HepG2 (cell line): ENCODE data around the gene RAPGEF6. TPM values are rescaled to one million over a fixed set of nuclear protein-coding genes. Genes with fewer than 3 reads are reported as not detected.

ENCODE experiments used
- AGO1 ChIP-seq: fragments of 200-400 bp; formaldehyde crosslinking; IDR thresholded peaks from 2 replicates; pipeline ENCODE4 v1.6.1; 2017; ENCODE audit warnings: mild to moderate bottlenecking, low read depth, low read length, moderate library complexity; ENCODE audit not compliant: poor library complexity, severe bottlenecking
- EEA1 ChIP-seq: sonication (generic); formaldehyde crosslinking; IDR thresholded peaks from 2 replicates; pipeline ENCODE4 v1.5.1; 2020; ENCODE audit warnings: mild to moderate bottlenecking, missing genetic modification reagents, borderline replicate concordance
- FOXK1 ChIP-seq: sonication (generic); formaldehyde crosslinking; IDR thresholded peaks from 2 replicates; pipeline ENCODE4 v1.4.0; 2020; ENCODE audit warnings: low read depth, missing genetic modification reagents, borderline replicate concordance
- GABPB1 ChIP-seq: IDR thresholded peaks from 2 replicates; pipeline ENCODE4 v1.6.1; 2016; ENCODE audit warnings: mild to moderate bottlenecking, missing genetic modification reagents, moderate library complexity, missing compliant biosample characterization
- HHEX ChIP-seq: IDR thresholded peaks from 2 replicates; pipeline ENCODE4 v1.6.1; 2016; ENCODE audit warnings: control low read depth
- HNRNPH1 ChIP-seq: fragments of 200-400 bp; formaldehyde crosslinking; optimal IDR thresholded peaks from 2 replicates; pipeline ENCODE3; 2017; ENCODE audit warnings: mild to moderate bottlenecking, low read depth, low read length
- KLF6 ChIP-seq: IDR thresholded peaks from 2 replicates; pipeline ENCODE4 v1.8.0; 2016; ENCODE audit warnings: missing biosample characterization, missing genetic modification reagents
- MEIS1 ChIP-seq: sonication (generic); formaldehyde crosslinking; IDR thresholded peaks from 2 replicates; pipeline ENCODE4 v1.9.0; 2021; ENCODE audit warnings: mild to moderate bottlenecking, missing genetic modification reagents, moderate library complexity, borderline replicate concordance
- NAIF1 ChIP-seq: sonication (generic); formaldehyde crosslinking; IDR thresholded peaks from 2 replicates; pipeline ENCODE4 v1.5.0; 2020; ENCODE audit warnings: mild to moderate bottlenecking, missing genetic modification reagents, borderline replicate concordance
- NFATC3 ChIP-seq: sonication (generic); formaldehyde crosslinking; IDR thresholded peaks from 2 replicates; pipeline ENCODE4 v1.5.1; 2020; ENCODE audit warnings: mild to moderate bottlenecking, missing genetic modification reagents
- NFIB ChIP-seq: sonication (generic); formaldehyde crosslinking; IDR thresholded peaks from 2 replicates; pipeline ENCODE4 v1.9.0; 2021; ENCODE audit warnings: missing genetic modification reagents, mild to moderate bottlenecking, borderline replicate concordance
- NR2F1 ChIP-seq, 2 experiments: fragments of 450-650 bp in 1 of 2; formaldehyde crosslinking in 1 of 2; IDR thresholded peaks; 2 replicates each; pipeline versions ENCODE4 v1.5.0 to v1.6.1; 2016 to 2020; ENCODE audit warnings: mild to moderate bottlenecking in 1 of 2, missing compliant biosample characterization in 1 of 2, missing genetic modification reagents in 1 of 2, moderate library complexity in 1 of 2
- POGK ChIP-seq: sonication (generic); formaldehyde crosslinking; conservative IDR thresholded peaks from 2 replicates; pipeline ENCODE4 v1.8.0; 2022; ENCODE audit warnings: mild to moderate bottlenecking, moderate library complexity, missing genetic modification reagents
- XRCC5 ChIP-seq: fragments of 200-400 bp; formaldehyde crosslinking; optimal IDR thresholded peaks from 2 replicates; pipeline ENCODE3; 2017; ENCODE audit warnings: mild to moderate bottlenecking, low read length
- ZFX ChIP-seq: sonication (generic); formaldehyde crosslinking; IDR thresholded peaks from 2 replicates; pipeline ENCODE4 v1.4.0; 2020; ENCODE audit warnings: mild to moderate bottlenecking, low read depth, missing genetic modification reagents, moderate library complexity
- ZNF263 ChIP-seq: sonication (generic); formaldehyde crosslinking; IDR thresholded peaks from 2 replicates; pipeline ENCODE4 v1.4.0; 2020; ENCODE audit warnings: missing genetic modification reagents
- ZNF331 ChIP-seq: sonication (generic); formaldehyde crosslinking; IDR thresholded peaks from 2 replicates; pipeline ENCODE4 v1.4.0; 2020; ENCODE audit warnings: missing genetic modification reagents
- ZNF441 ChIP-seq: sonication (generic); formaldehyde crosslinking; IDR thresholded peaks from 2 replicates; pipeline ENCODE4 v1.7.0; 2021; ENCODE audit warnings: missing genetic modification reagents, borderline replicate concordance
- ZNF446 ChIP-seq: sonication (generic); formaldehyde crosslinking; IDR thresholded peaks from 2 replicates; pipeline ENCODE4 v1.5.0; 2020; ENCODE audit warnings: mild to moderate bottlenecking, missing genetic modification reagents
- polyA plus RNA-seq, 8 experiments: library from polyadenylated mRNA; depleted of rRNA in 3 of 8; stranded (reverse) in 7 of 8; unstranded in 1 of 8; fragments of >200 nt; fragmentation: Illumina TruSeq in 4 of 8; extraction: Trizol in 4 of 8; gene quantifications; 2 replicates each; pipeline versions ENCODE4 v1.2.1 to v1.2.3, GENCODE V29; 2011 to 2016; ENCODE audit warnings: low read depth in 4 of 8, missing spikeins in 1 of 8, mixed read lengths in 1 of 8; ENCODE audit not compliant: insufficient read depth in 1 of 8
- total RNA-seq, 5 experiments: library from RNA; depleted of rRNA; stranded (reverse); fragments of >200 nt; fragmentation: Illumina TruSeq; extraction: Trizol; gene quantifications; 2 replicates each; pipeline ENCODE4 v1.2.3, GENCODE V29; 2016; ENCODE audit warnings: low read depth in 1 of 5
- TF ChIP-seq, protein P1 (sequence below): sonication (generic); formaldehyde crosslinking; IDR thresholded peaks from 2 replicates; pipeline ENCODE4 v1.8.1; 2023; ENCODE audit warnings: missing genetic modification reagents, mild to moderate bottlenecking, borderline replicate concordance
- TF ChIP-seq, protein P2 (sequence below): sonication (generic); formaldehyde crosslinking; IDR thresholded peaks from 2 replicates; pipeline ENCODE4 v1.4.0; 2020; ENCODE audit warnings: missing genetic modification reagents, borderline replicate concordance
- TF ChIP-seq, protein P3 (sequence below): IDR thresholded peaks from 2 replicates; pipeline ENCODE4 v1.6.1; 2016; ENCODE audit warnings: low read depth
- TF ChIP-seq, protein P4 (sequence below): IDR thresholded peaks from 2 replicates; pipeline ENCODE4 v1.6.1; 2016; ENCODE audit warnings: mild to moderate bottlenecking

Gene RAPGEF6
- total and polyA plus RNA-seq, 2 of the 13 experiments (the other 11 are each of a cell fraction or from before 2014, with no cell fraction given): 7.7 to 24.6 TPM

DNA sequence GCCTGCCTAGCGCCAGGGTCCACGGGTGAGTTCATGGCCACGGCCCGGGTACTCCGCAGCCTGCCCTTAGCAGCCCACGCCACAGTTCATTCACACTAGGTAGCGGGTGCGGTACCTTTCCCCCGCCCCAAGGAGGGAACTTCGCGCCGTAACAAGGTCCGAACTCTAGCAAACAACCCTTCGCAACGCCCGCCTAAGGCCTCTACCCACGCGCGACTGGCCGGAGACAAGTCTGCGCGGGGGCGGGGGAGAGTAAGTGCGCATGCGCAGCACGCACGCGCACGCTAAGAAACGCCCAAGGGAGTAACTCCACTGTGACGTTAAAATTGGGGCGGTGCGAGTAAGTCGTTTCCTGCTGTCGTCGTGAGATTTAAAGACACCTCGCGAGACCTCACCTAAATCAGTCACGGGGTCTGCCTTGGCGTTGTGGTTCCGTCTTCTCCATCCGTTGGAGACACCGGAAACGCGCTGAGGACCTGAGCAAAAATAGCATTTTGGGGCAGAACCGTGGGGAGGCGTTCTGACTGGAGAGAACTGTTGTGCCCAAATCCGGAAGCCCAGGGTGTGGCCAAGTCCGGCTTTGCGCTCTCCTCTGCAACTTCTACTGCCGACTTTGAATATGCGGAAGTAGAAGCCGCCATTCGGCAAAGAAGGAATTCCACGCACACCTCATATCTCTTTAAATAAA is at the start of gene RAPGEF6 (continued):
- TF ChIP-seq ZFX (CRISPR knock-in tag): peak; percentile 88
- no peak for TF ChIP-seq NFATC3 (CRISPR knock-in tag)
- TF ChIP-seq MEIS1 (CRISPR knock-in tag): peak; percentile 3
- no peak for TF ChIP-seq ZNF331 (CRISPR knock-in tag)
- TF ChIP-seq NFIB (CRISPR knock-in tag): no peak
- TF ChIP-seq GABPB1 (CRISPR knock-in tag): peak; percentile 83
- TF ChIP-seq EEA1: 0 out of 2 replicates have a peak, but pooled peaks have one; percentile 82
- TF ChIP-seq HHEX (CRISPR knock-in tag): no peak
- TF ChIP-seq POGK (CRISPR knock-in tag): 0 out of 2 replicates have a peak, but pooled peaks have one; percentile 43
- TF ChIP-seq HNRNPH1: no peak
- TF ChIP-seq NR2F1 (CRISPR knock-in tag; IDR thresholded peaks at IDR 0.05): peak in 1 of 2 experiments; percentile 46; a peak in 2 of 4 replicates
- TF ChIP-seq, protein P1, sequence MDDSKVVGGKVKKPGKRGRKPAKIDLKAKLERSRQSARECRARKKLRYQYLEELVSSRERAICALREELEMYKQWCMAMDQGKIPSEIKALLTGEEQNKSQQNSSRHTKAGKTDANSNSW: peak; percentile 23; the same call in 1 of the 2 replicates
- no peak; the same call in 1 of the 2 replicates for TF ChIP-seq ZNF446 (CRISPR knock-in tag)
- TF ChIP-seq, protein P2, sequence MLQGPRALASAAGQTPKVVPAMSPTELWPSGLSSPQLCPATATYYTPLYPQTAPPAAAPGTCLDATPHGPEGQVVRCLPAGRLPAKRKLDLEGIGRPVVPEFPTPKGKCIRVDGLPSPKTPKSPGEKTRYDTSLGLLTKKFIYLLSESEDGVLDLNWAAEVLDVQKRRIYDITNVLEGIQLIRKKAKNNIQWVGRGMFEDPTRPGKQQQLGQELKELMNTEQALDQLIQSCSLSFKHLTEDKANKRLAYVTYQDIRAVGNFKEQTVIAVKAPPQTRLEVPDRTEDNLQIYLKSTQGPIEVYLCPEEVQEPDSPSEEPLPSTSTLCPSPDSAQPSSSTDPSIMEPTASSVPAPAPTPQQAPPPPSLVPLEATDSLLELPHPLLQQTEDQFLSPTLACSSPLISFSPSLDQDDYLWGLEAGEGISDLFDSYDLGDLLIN (CRISPR knock-in tag): peak; percentile 30; the same call in 1 of the 2 replicates
- TF ChIP-seq FOXK1 (CRISPR knock-in tag): peak; percentile 69; the same call in 1 of the 2 replicates
- TF ChIP-seq, protein P3, sequence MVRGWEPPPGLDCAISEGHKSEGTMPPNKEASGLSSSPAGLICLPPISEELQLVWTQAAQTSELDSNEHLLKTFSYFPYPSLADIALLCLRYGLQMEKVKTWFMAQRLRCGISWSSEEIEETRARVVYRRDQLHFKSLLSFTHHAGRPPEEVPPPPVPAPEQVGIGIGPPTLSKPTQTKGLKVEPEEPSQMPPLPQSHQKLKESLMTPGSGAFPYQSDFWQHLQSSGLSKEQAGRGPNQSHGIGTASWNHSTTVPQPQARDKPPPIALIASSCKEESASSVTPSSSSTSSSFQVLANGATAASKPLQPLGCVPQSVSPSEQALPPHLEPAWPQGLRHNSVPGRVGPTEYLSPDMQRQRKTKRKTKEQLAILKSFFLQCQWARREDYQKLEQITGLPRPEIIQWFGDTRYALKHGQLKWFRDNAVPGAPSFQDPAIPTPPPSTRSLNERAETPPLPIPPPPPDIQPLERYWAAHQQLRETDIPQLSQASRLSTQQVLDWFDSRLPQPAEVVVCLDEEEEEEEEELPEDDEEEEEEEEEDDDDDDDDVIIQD (CRISPR knock-in tag): peak; percentile 93; the same call in 1 of the 2 replicates
- TF ChIP-seq XRCC5: peak; percentile 21
- TF ChIP-seq KLF6: peak; percentile 41; the same call in 1 of the 2 replicates
- TF ChIP-seq AGO1: peak; percentile 26
- TF ChIP-seq, protein P4, sequence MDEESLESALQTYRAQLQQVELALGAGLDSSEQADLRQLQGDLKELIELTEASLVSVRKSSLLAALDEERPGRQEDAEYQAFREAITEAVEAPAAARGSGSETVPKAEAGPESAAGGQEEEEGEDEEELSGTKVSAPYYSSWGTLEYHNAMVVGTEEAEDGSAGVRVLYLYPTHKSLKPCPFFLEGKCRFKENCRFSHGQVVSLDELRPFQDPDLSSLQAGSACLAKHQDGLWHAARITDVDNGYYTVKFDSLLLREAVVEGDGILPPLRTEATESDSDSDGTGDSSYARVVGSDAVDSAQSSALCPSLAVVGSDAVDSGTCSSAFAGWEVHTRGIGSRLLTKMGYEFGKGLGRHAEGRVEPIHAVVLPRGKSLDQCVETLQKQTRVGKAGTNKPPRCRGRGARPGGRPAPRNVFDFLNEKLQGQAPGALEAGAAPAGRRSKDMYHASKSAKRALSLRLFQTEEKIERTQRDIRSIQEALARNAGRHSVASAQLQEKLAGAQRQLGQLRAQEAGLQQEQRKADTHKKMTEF (CRISPR knock-in tag): peak; percentile 9; the same call in 1 of the 2 replicates
- TF ChIP-seq ZNF441: peak; percentile 43; the same call in 1 of the 2 replicates
- peak; percentile 47; the same call in 1 of the 2 replicates for TF ChIP-seq NAIF1
- TF ChIP-seq ZNF263 (CRISPR knock-in tag): 0 out of 2 replicates have a peak, but pooled peaks have one; percentile 24
